ENCODE results near the gene STK25.
"Not testable (repeated sequence)": the region's sequence is repeated elsewhere in the genome, so short reads cannot be mapped to it uniquely, and the experiment has no call there.

STK25 gene

DNA sequence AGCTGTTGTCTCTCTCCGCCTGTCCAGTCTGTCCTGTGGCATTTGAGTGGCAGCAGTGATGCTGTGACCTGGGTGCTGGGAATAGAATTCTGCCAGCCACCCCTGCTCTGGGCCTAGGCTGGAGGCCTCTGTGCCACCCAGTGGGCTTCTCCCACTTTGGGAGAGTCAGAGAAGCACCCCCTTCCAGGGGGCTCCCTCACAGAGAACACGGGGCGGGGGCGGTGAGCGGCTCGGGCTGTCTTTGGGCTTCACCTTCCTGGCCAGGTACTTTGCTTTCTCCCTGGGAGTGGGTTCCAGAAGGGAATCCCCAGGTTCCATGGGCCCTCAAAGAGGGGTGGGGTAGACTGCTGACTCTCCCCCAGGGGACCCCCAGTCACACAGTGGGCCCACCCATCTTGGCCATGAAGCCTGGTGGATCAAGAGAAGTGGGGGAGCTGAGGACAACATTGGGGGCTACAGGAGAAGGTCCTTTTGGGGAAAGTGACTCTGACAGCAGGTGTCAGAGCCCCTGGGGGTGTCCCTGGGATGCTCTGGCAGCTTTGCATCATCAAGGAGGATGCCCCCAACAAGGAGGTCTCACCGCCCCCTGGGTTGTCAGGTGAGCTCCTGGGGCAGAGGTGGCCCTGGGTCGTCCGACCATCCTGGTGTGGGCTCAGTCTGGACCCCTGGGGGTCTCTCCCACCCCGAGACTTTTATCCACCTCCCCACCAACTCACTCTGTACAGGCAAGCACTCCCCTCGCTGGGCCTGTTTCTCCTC, 31.4 kb upstream of the STK25 start:
- DNase-seq (ENCODE audit: low read depth): no peak

DNA sequence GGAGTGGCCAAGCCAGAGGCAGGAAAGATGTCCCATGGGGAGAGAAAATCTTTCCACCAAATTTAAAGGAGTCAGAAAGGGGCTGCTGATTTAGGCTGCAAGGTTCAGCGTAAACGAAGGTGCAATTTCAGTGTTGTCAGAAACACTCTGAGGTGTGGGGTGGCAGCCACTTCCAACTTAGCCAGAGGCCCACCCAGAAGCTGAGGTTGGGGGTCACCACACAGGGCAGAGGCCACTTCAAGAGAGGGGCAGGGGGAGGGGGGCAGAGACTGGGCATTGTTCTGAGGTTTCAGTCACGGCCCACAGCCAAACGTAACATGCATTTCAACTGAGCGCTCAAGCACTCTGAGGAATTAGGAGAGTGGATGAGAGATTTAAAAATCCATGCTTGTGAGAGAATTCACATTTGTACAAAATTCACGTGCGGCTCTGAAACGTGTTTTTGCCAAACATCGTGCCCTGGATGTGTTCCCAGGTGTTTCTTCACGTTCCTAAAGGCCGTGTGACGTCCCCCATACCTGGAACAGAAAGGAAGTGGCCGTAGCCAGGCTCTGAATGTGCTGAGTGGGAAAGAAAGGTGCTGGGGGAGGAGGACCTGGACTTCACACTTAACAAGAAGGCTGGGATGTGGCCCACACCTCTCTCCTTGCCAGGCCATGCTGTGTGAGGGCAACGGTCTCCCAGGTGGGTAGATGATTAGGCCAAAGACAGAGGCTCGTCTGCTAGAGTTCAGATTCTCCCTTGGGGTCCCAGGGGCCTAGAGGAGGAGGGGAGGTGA, 30.6 kb upstream of the STK25 start:
- DNase-seq (ENCODE audit: low read depth): no peak

DNA sequence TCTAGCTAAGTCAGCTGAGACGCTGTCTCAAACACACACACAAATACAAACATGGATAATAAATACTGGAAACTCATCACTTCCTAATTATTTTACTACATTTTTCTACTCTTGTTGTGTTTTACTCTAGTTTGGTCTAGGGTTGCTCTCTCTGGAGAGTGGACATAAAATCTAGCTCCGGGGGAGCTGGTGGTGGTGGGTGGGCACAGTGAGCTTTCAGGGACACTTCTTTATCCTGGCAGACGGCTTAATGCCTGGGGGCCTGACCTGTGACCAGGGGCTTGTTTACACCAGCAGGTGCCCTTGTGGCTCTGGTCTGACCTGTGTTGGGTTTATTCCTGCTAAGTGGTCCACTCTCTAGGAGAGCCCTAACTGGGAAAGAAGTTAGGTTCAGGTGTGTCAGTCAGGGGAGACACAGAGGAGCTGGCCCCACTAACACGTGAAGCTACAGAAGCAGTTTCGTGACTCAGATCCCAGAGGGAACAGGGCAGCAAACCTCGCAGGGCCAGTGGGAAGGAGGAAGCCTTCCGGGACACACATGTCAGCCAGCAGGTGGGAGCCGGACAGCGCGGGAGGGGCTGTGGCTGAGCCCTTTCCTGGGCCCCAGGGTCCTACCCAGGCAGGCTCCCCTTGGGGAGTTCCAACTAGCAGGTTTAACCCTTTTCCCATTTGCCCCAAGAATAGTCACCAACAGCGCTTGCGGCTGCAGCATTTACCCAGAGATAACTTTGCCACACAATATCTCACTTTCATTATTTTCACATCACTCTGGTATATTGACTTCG, 27.7 kb upstream of the STK25 start:
- DNase-seq (ENCODE audit: low read depth): no peak

DNA sequence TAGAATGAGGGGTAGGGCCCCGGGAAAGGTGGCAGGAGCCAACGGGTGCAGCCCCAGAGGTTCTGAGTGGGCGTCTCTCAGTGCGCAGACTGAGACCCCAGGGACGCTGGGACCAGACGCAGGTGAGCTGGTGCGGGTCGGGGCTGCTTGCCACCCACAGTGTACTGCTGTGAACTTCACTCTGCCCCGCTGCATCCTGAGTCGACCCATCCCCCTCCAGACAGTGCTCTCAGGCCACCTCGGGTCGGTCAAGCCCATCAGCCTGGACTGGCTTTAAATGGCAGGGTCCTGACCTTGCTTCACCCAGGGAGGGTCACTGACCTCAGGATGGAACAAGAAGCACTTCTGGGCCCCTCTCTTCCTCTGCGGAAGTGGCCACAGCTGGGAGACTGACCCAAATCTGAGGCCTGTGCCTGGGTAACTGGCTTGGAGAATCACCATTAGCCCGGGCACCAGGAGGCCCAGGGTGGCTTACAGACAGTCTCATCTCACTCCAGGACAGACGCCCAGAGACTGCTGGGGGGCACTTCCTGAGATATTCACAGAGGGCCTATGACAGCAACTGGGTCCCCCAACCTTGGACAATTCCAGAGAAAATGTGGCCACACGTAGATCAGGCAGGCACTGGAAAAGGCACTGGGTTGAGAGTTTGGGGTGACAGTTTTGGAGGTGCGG, 26.5 kb upstream of the STK25 start:
- DNase-seq (ENCODE audit: low read depth): no peak

DNA sequence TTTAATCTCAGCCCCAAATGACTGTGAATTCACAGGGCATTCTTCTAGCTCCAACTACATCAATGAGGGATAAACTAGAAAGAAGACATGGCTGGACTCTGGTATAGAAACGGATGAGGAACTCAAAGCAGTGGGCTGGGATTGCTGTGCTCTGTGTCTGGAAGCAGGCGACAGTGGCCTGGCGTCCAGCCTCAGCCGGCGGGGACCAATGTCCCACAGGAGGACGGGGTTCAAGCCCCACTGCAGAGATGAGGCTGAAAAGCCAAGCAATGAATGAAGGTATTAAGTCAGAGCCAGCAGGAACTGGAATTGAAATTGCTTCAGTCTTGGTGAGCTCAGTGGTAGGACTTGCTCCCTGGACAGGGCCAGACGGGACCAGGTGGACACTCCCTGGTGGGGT, 25.9 kb upstream of the STK25 start:
- no peak for DNase-seq (ENCODE audit: low read depth)

DNA sequence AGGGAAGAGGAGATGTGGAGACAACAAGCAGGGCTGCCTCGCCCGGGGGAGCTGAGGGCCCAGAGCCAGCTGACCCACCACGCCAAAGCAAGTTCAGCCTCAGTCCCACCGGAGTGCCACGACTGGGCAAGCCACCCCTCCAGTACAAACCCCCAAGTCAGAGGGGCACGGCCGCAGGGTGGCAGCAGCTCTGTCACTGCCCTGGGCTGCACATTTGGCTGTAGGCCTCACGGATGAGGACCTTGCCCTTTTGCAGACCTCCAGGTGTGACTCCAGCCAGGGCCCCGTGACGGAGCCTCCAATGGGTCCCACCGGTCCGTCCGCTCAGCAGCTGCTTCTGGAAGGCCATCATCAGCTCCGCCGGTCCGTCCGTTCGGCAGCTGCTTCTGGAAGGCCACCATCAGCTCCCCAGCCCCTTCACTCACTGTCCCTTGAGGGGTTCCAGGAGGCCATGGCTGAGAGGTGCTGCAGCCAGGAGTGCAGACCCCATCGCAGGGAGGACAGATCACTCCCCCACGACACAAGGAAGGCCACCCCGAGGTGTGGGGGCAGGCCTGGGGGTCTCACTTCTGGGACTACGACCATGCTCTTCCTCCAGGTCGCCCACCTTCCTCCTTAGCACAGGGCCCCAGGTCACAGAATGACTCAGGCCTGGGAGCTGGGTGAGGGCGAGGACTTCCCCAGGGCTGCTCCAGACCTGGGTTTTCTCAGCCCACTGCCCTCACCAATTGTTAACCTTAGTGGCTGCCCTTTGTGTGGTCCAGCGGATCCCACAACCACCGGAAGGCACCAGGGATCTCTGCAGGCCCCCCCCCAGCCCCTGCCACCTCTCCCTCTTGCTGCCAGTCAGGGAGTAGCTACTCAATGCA, 24.6 kb upstream of the STK25 start:
- no peak for DNase-seq (ENCODE audit: low read depth)

DNA sequence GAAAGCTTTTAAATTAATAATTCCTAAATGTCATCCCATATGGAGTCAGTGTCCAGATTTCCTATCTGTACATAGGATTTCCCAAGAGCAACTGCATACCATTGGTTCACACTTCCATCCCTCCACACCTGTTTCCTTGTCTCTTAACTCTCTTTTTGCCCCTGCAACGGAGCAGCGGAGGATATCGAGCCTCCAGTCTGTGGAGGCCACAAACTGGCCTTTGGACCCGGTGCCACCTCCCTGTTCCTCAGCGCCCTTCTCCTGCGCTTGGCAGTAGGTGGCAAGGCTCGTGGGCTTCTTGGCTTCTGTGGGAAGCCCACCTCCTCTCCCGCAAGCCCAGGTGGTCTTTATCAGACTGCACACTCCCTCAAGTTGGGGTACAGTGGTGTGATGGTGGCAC, 23.8 kb upstream of the STK25 start:
- no peak for DNase-seq (ENCODE audit: low read depth)

DNA sequence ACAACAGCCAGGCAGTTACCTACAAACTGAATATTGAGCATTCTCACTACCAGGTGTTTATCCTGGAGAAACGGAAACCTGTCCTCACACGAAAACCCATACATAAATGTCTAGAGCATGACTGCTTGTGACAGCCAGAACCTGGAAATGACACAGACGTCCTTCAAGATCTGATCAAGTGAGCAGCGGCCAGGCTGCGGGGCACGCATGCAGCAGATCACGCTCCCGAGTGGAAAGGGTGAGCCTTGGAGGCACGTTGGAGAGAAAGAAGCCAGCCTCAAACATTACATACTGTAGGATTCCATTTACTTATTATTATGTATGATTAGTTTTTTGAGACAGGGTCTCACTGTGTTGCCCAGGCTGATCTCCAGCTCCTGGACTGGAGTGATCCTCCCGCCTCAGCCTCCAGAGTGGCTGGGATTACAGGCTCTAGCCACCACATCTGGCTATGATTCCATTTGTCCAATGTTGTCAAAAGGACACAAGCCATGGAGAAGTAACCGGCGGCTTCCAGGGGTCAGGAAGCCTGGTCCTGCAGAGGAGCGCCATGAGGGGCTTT, 22.9 kb upstream of the STK25 start:
- DNase-seq (ENCODE audit: low read depth): no peak

DNA sequence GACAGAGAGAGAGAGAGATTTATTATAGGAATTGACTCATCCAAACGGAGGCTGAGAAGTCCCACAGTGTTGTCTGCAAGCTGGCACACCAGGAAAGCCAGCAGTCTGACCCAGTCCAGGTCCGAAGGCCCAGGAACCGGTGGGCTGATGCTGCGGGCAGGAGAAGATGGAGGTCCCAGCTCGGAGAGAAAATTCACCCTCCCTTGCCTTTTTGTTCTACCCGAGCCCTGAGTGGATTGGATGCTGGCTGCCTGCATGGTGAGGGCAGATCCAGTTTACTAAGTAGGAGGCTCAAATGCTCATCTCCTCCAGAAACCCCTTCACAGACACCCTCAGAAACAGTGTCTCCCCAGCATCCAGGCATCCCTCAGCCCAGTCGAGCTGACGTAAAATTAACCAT, 22.2 kb upstream of the STK25 start:
- DNase-seq (ENCODE audit: low read depth): no peak

DNA sequence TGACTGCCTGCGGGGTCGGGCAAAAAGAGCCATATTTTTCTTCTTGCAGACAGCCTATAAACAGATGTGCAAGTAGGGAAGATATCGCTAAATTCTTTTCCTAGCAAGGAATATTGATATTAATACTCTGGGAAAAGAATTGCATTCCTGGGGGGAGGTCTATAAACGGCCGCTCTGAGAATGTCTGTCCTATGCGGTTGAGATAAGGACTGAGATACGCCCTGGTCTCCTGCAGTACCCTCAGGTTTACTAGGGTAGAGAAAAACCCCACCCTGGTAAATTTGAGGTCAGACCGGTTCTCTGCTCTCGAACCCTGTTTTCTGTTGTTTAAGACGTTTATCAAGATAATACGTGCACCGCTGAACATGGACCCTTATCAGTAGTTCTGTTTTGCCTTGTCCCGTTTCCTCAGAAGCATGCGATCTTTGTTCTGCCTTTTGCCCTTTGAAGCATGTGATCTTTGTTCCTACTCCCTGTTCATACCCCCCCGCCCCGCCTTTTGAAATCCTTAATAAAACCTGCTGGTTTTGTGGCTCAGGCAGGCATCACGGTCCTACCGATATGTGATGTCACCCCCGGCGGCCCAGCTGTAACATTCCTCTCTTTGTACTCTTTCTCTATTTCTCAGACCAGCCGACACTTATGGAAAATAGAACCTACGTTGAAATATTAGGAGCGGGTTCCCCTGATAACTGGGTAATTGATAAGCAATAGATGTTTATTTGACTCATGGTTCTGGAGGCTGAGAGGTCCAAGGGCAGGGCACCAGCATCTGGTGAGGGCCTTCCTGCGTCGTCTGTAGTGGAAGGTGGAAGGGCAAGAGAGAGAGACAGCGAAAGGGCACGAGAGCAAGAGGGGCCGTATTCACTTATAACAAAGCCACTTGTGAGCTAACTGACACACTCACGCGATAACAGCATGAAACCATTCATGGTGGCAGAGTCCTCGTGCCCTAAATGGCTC, 17.7 kb upstream of the STK25 start:
- not testable (repeated sequence) for DNase-seq (ENCODE audit: low read depth)

DNA sequence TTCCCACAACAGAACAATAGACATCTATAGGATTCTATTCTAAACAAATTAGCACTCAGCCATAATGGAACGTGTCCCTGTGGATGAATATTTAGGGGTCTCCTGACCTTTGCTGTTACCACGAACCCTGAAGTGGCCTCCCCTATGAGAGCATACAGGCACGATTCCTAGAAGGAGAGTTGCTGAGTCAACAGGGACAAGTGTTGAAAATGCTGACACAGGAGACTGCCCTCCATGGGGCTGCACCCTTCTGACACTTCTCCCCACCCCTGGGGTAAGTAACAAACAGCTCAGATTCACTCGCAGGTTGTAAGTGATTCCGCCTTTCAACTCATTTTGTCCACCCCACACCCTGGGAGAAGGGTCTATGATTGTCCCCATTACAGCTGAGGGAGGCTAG, 14.1 kb upstream of the STK25 start:
- no peak for DNase-seq (ENCODE audit: low read depth)

DNA sequence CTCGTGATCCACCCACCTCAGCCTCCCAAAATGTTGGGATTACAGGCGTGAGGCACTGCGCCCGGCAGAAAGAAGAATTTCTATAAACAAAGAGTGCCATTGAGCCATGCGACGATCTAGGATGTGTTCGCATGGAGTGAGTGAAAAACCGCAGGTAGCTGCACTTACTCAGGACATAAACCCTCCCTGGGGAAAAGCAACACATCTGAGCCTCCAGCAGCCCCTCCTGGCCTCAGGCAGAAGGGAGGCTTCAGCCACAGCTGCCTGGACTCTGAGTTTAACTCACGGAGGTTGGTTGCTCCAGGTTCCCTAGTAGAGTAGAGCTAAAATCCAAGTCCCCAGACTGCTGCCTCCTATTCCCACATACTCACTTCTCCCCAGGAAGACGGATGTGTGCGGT, 11.3 kb upstream of the STK25 start:
- no peak for DNase-seq (ENCODE audit: low read depth)

DNA sequence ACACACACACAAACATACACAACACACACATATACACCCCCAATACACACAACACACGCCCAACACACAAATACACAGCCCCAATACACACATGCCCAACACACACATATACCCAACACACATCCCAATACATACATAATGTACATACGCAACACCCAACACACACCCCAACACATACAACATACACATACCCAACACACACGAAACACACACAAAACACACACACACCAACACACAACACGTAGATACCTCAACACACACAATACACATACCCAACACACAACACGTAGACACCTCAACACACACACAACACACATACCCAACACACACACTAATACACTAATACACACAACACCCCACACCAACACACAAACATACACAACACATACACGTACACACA, 8.9 kb upstream of the STK25 start:
- DNase-seq (ENCODE audit: low read depth): no peak

DNA sequence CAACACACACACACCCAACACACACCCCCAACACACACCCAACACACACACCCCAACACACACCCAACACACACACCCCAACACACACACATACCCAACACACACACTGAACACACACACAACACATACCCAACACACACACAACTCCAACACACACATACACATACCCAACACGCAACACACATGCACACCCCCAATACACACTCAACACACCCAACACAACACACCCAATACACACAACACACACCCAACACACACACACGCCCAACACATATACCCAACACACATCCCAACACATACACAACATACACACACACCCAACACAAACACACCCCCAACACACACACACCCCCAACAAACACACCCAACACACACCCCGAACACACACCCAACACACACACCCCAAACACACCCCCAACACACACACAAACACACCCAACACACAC, 8.2 kb upstream of the STK25 start:
- DNase-seq (ENCODE audit: low read depth): no peak

DNA sequence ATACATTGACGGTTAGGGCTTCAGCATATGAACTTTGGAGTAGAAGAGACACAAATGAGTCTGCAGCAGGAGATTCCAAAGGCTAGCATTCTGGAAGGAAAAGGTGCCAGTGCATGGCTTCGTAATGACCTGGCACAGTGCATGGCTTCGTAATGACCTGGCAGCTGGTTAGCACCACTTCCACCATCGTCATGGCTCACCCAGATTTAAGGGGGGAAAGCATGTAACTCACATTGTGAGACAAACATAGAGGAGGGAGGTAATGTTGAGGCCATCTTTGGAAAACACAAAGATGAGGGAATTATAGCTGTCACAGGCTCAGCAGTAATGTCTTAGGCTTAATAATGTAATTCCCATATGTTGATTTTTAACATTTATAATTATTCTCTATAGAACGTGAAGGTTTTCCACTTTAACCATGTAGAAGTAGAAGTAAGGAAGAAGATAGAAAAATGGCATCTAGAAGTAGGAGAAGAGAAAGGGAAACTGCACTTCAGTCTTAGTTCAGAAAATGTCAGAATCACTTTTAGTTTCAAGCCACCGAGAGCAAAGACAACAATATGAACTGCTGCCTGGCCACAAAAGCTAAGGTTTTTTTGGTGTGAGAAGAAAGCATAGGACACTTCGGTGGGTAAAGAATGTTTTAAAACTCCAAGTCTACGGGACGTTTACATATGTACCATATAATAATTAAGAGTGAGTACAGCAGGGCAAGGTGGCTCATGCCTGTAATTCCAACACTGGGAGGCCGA, 6.8 kb upstream of the STK25 start:
- DNase-seq (ENCODE audit: low read depth): no peak

DNA sequence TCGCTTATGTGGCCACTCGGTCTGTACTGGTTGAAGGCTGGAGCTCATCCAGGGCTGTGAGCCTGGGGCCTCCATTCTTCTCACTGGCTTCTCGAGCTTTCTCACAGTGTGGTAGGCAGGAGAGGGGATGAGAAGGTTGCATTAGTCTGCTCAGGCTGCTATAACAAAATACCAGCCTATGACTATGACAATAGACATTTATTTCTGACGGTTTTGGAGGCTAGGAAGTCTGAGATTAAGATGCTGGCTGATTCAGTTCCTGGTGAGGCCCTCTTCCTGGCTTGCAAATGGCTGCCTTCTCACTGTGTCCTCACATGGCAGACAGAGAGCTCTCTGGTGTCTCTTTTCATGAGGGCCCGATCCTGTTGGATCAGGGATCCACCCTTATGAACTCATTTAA, 6.2 kb upstream of the STK25 start:
- no peak for DNase-seq (ENCODE audit: low read depth)

DNA sequence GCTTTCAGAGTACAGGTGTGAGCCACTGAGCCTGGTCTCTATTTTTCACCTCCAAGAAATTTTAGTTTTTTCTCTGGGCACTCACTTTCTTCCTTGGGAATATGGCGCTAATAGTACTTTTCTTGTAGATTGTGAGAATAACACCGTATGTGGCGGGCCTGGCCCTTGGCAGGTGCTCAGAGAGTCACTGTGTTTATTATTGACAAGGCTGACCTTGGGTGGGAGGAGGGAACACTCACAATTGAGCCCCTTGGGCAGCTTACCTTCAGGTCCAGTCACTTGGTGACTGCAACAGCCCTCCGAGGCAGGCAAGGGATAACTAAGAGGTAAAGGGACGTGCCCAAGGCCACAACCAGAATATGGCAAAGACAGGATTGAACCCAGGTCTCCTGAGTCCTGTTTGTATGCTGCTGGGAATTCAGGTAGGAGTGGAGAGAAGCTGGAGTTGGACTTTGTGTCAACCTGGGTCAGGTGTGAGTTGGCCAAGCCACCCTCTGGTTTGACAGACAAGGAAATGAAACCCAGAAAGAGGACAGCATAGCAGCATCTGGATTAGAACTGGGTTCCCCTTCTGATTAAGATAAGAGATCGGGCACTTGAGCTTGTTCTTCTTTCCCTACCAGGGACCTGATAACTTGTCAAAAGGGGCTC, 2.8 kb upstream of the STK25 start:
- DNase-seq (ENCODE audit: low read depth): no peak

DNA sequence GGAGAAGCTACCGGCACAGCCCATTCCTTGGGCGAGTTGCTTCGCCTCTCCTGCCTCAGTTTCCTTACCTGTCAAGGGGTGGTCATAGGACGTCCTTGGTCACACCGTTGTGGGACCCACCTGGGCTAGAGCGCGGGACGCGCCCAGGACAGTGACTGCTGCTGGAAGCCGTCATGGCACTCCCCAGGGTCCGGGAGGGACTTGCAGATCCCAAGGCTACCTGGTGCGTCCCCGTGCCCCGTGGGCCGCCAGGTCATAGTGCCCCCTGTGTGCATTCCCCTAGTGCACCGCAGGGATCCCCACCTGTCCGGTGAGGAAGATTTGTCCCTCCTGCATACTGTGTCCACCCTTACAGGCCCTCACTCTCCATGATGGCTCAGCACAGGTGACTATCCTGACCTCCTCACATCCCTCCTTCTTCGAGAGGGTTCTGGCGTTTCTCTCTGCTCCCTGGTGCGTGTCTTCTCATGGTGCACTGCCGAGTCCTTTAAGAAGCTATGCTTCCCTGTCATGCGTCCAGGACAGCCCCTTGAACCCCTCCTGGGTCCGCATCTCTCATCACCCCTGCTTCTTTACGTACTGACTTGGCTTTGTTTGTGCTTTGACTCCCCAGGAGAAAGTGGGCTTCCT, 886 bp upstream of the STK25 start:
- DNase-seq (ENCODE audit: low read depth): no peak
